Adrenal gland (tissue), 12 donors: ENCODE data around the gene MCRS1. TPM values are rescaled to one million over a fixed set of nuclear protein-coding genes. Genes with fewer than 3 reads are reported as not detected.

ENCODE experiments used
- DNase-seq, 7 donors: peaks; one replicate each; pipeline ENCODE4 v3.0.0-alpha.2; 2019 to 2020
- H3K27ac ChIP-seq, 5 donors: fragments of 200-600 bp; sonication (generic) in 4 of 5; 1 replicate in 3 of 5; 2 replicates in 2 of 5; pipeline versions ENCODE4 v1.5.1 to v1.8.0; 2016 to 2020; ENCODE audit warnings: mild to moderate bottlenecking in 1 of 5
- H3K27me3 ChIP-seq: fragments of 200-600 bp; 2 replicates; pipeline ENCODE4 v1.8.0; 2021
- H3K36me3 ChIP-seq, 2 donors: fragments of 200-600 bp; replicated peaks in 1 of 2; 1 replicate in 1 of 2; 2 replicates in 1 of 2; pipeline versions ENCODE4 v1.5.1 to v1.8.0; 2018 to 2022
- H3K4me1 ChIP-seq, 2 donors: fragments of 200-600 bp; replicated peaks in 1 of 2; 1 replicate in 1 of 2; 2 replicates in 1 of 2; pipeline versions ENCODE4 v1.5.1 to v1.8.0; 2018 to 2021
- H3K4me3 ChIP-seq, 4 donors: fragments of 200-600 bp; sonication (generic) in 3 of 4; one replicate each; pipeline ENCODE4 v1.5.1; 2016 to 2018
- H3K9me3 ChIP-seq, 3 donors: fragments of 200-600 bp; sonication (generic) in 1 of 3; replicated peaks in 1 of 3; 1 replicate in 2 of 3; 2 replicates in 1 of 3; pipeline versions ENCODE4 v1.5.1 to v1.8.0; 2016 to 2021
- CTCF ChIP-seq, 6 experiments: fragments of 450-650 bp in 4 of 6; fragments of 200-600 bp in 2 of 6; sonication (generic) in 1 of 6; IDR thresholded peaks; 1 replicate in 5 of 6; 2 replicates in 1 of 6; pipeline versions ENCODE4 v1.5.1 to v1.8.0; 2016 to 2021; ENCODE audit warnings: antibody characterized with exemption in 6 of 6, mild to moderate bottlenecking in 2 of 6, moderate library complexity in 1 of 6
- POLR2A ChIP-seq, 2 donors: fragments of 450-650 bp; IDR thresholded peaks; one replicate each; pipeline ENCODE4 v1.6.1; 2017; ENCODE audit warnings: antibody characterized with exemption in 2 of 2, mild to moderate bottlenecking in 2 of 2, moderate library complexity in 1 of 2
- WGBS, 4 donors: extraction: QIAGEN DNeasy Blood & Tissue Kit in 2 of 4; methylation state at CpG; one replicate each; pipeline versions ENCODE4 v1.1.5 to v1.1.7; 2013 to 2017; 5-methylcytosine and 5-hydroxymethylcytosine counted together
- intact Hi-C, 2 donors: fragments of 100-400 bp; cut with DNase I; formaldehyde crosslinking; loops; one replicate each; pipeline versions ENCODE4 v1.14.1 to v1.15.0; 2022 to 2023
- polyA plus RNA-seq, 3 donors: library from polyadenylated mRNA; stranded (reverse); fragments of 200-250 nt in 2 of 3; fragments of 350-450 nt in 1 of 3; fragmentation: Illumina TruSeq in 1 of 3; extraction: RNeasy Lipid Tissue Mini Kit (QIAGEN cat#74804) in 1 of 3; gene quantifications; one replicate each; pipeline ENCODE4 v1.2.3, GENCODE V29; 2013 to 2014
- total RNA-seq, 9 donors: library from RNA; depleted of rRNA in 4 of 9; stranded (reverse); fragments of >200 nt in 4 of 9; fragments of 120-200 nt in 1 of 9; fragmentation: NEBNext Ultra II Directional in 1 of 9; extraction: Animal tissue kit (Norgen Biotek cat#: 25700) in 1 of 9; gene quantifications; one replicate each; pipeline versions ENCODE4 v1.1.0 to v1.2.4, GENCODE V29; 2013 to 2023
- donor health status: healthy with polysubstance abuse.
- donor health status: Bipolar disorder and iron deficiency.
- donor health status: DM: yes; HTN: yes; CAD: no.
- donor health status: DM: no; HTN: no; CAD: no.
- donor health status: DM: no; HTN: no; CAD: no.
- donor health status: DM: yes; HTN: yes; CAD: no.

MCRS1 gene
- total and polyA plus RNA-seq, 12 donors, result 28.3 to 98.1 (median 52.3) TPM

DNA sequence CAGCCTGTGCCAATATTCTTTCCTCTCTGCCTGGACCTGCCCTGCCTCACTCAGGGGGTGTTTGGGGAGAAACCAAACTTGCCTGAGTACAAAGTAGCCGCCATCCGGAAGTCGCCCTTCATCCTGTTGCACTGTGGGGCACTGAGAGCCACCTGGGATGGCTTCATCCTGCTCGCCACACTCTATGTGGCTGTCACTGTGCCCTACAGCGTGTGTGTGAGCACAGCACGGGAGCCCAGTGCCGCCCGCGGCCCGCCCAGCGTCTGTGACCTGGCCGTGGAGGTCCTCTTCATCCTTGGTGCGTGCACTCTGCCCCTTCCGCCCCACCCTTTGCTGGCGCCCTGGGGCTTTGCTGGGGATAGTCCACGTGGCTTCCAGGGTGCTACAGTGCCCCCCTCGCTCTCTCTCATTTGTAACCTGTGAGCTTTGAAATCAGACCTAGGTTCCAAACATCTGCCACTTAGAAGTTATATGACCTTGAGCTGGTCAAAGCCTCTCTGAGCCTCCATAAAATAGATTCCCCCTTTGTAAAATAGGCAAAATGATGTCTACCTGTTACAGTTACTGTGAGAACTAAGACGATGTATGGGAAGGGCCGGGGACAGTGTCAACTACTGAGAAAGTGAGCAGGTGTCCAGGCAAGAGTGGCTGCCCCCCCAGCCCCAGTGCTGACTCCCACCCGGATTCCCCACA lies 24.6 kb downstream of the MCRS1 start:
- peaks cover 2 to 3% of the 10 kb centered on the region in 2 donors for H3K4me1 ChIP-seq
- TF ChIP-seq CTCF (IDR thresholded peaks at IDR 0.05) (no peak), POLR2A (IDR thresholded peaks at IDR 0.05) (no peak)
- 75 to 79% (median 78%) methylated on average over 10 to 20 of the region's 20 CpGs for WGBS, 4 donors
- H3K9me3 ChIP-seq, result no peaks in the 10 kb centered on the region
- H3K27ac ChIP-seq, result no peak overlapping the region
- H3K4me3 ChIP-seq, result no peak overlapping the region
- H3K27me3 ChIP-seq, result peaks cover 1% of the 10 kb centered on the region
- intact Hi-C loops, result no loop called here
- peak in 1 of 7 donors; percentile 8 for DNase-seq
- no peaks in the 10 kb centered on the region for H3K36me3 ChIP-seq

DNA sequence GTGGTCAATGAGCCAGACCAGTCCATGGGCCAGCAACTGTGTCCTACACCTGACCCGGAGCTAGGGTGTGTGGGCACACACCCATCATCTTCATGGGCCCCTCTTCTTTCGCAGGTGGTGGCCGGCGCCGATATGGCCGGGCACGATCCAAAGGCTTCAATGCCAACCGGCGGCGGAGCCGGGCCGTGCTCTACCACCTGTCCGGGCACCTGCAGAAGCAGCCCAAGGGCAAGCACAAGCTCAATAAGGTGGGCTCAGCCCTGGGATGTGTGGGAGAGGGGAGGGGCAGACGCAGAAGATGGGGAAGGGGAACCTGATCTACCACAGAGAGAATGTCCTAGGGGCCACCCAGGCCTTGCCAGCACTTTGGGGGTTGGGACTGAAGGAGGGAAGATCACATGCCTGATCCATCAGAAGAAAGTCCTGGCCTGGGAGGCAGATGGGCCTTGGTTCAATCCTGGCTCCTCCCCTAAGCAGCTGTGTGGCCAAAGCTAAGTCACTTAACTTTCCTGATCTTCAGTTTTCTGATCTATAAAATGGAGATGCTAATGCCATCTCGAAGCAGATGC lies 25.3 kb downstream of the MCRS1 start:
- Histone ChIP-seq H3K4me3 (no peak overlapping the region), H3K9me3 (no peaks in the 10 kb centered on the region), H3K36me3 (no peaks in the 10 kb centered on the region), H3K4me1 (peaks cover 9 to 10% of the 10 kb centered on the region in 2 donors), H3K27me3 (no peaks in the 10 kb centered on the region), H3K27ac (no peak overlapping the region)
- TF ChIP-seq POLR2A (IDR thresholded peaks at IDR 0.05), result no peak
- no peak for TF ChIP-seq CTCF (IDR thresholded peaks at IDR 0.05)
- intact Hi-C loops, result no loop called here
- peak in 1 of 7 donors; percentile 3 for DNase-seq
- WGBS, 4 donors, result 93 to 99% (median 96%) methylated on average over 9 to 15 of the region's 15 CpGs

- Histone ChIP-seq H3K27ac (no peak overlapping the region), H3K4me1 (peaks cover 13 to 16% of the 10 kb centered on the region in 2 donors), H3K36me3 (no peaks in the 10 kb centered on the region), H3K9me3 (no peaks in the 10 kb centered on the region), H3K27me3 (no peaks in the 10 kb centered on the region), H3K4me3 (no peak overlapping the region)
- WGBS, 4 donors, result 83 to 91% (median 87%) methylated on average over 5 to 7 of the region's 7 CpGs
- intact Hi-C loops, result no loop called here
- DNase-seq, result peak in 1 of 7 donors; percentile 5
- no peak for TF ChIP-seq CTCF (IDR thresholded peaks at IDR 0.05)
- TF ChIP-seq POLR2A (IDR thresholded peaks at IDR 0.05), result no peak
Observed at GRCh38 chr12:49541911-49542505, 25.9 kb downstream of the MCRS1 start.

GRCh38 chr12:49541140-49541861 lies 26.6 kb downstream of the MCRS1 start:
- no peaks in the 10 kb centered on the region for H3K9me3 ChIP-seq
- 88 to 91% (median 90%) methylated on average over 18 of the region's 18 CpGs for WGBS, 4 donors
- no peaks in the 10 kb centered on the region for H3K36me3 ChIP-seq
- peaks cover 13 to 16% of the 10 kb centered on the region in 2 donors for H3K4me1 ChIP-seq
- peak in 1 of 7 donors; percentile 3 for DNase-seq
- no peaks in the 10 kb centered on the region for H3K27me3 ChIP-seq
- intact Hi-C loops, result no loop called here
- no peak overlapping the region for H3K4me3 ChIP-seq
- H3K27ac ChIP-seq, result no peak overlapping the region
- TF ChIP-seq POLR2A (IDR thresholded peaks at IDR 0.05) (no peak), CTCF (IDR thresholded peaks at IDR 0.05) (no peak)
